GM19025 (cell line): ENCODE data around the gene TAGLN.
"Not testable (repeated sequence)": the region's sequence is repeated elsewhere in the genome, so short reads cannot be mapped to it uniquely, and the experiment has no call there.

ENCODE experiments used
- ATAC-seq: cut with Tn5 transposase; IDR thresholded peaks from one replicate; pipeline ENCODE4 v1.9.1; 2021; ENCODE audit warnings: mild to moderate bottlenecking, low read depth, moderate library complexity; ENCODE audit not compliant: unreplicated experiment

The TAGLN gene

DNA sequence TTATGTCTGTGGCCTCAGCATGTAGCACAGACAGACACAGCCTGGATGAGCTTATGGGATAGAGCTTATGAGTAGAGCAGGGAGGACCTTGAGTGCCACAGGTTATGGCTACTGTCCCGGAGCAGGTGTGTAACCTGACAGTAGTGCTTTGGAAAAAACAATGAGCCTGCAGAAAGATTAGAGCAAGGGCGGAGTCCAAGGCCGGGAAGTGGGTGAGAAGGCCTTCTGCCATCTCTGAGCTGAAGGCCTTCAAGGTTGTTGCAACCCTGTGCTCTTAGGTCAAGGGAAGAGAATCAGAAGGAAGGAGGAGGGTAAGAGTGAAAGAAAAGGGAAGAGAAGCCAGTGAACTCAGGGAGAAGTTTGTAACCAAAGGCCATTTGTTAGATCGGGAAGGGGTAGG lies 3.9 kb upstream of the TAGLN start:
- no peak for ATAC-seq

DNA sequence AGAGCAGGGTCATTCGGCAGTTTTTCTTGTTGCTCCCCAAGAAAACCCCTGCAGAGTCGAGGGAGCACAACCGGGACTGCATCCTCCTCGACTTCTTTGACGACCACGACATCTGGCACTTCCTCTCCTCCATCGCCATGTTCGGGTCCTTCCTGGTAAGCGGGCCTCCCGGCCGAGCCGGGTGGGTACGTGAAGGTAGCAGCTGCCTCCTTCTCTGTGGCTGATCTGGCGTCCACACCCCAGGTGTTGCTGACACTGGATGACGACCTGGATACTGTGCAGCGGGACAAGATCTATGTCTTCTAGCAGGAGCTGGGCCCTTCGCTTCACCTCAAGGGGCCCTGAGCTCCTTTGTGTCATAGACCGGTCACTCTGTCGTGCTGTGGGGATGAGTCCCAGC lies 3.4 kb upstream of the TAGLN start:
- no peak for ATAC-seq

- no peak for ATAC-seq
Measured at GRCh38 chr11:117197006-117197405, 2.2 kb upstream of the TAGLN start.

DNA sequence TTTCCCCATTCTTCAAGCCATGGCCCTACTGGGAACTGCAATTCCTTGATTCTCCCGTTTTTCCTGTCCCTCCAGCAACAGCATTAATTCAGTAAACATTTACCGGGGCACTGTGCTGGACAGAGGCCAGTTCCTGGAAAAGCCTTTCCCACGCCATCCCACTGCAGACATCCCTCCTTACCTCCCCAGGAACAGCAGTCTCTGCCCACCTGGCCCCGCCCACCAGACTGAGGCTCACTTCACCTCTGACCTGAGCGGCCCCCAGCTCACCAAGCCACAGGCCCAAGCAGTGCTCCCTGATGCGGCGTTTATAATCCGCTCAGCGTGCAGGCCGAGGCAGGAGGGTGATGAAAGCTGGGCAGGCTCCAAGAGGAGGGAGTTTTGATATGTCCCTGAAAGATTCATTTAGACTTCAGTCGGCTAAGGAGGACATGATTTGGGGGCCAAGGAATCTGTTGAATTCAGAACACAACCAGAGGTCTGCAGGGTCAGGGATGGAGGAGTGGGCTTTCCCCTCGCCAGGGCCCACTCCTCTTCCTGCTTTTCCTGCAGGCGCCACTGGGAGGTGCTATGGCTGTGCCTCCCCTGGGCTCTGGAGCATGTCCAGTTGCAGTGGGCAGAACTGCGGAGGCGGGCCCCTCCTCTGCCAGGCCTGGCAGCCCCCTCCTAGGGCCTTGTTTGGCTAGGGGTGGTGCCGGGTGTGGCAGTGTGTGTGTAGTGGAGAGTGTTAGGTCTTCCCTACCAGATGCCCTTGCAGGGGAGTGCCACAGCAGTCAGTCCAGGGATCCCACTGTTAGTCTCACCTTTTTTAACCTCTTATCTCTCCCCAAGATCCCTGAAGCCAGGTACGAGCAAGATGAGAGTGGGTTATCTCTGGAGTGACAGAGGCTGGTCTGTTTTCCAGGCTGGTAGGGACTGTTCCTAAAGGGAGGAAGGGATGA lies 1.4 kb upstream of the TAGLN start:
- ATAC-seq = no peak

- ATAC-seq = no peak
Measured at GRCh38 chr11:117198613-117199012, 557 bp upstream of the TAGLN start.

- ATAC-seq = no peak
Measured at GRCh38 chr11:117199916-117200812, 994 bp downstream of the TAGLN start.

- no peak for ATAC-seq
Measured at GRCh38 chr11:117200813-117201657, 1.9 kb downstream of the TAGLN start.

GRCh38 chr11:117201658-117202305 lies 2.6 kb downstream of the TAGLN start:
- ATAC-seq = no peak

DNA sequence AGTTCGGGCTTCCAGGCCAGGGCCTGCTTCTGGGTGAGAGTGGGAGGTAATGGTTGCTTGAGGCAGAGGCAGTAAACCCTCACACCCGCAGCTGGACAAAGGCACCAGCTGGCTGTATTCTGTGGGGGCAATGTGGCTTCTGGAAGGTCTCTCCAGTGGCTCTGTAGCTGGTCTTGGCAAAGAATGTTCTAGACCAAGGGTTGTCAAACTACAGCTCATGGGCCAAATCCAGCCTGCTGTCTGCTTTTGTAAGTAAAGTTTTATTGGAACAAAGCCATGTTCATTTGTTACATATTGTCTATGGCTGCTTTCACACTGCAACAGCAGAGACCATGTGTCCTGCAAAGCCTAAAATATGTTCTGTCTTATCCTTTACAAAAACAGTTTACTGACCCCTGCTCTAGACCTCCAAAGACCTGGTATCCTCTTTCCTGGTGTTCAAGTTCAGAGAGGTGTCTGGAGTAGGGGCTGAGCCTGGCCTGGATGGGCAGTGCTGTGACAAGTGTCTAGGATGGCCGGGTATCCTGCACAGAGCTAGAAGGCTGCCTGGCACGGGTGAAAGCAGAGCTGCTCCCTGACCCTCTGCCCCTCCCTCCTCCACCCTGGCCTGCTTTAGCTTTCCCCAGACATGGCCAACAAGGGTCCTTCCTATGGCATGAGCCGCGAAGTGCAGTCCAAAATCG lies 3.4 kb downstream of the TAGLN start:
- ATAC-seq = no peak

- ATAC-seq = no peak
Measured at GRCh38 chr11:117203069-117203407, 3.9 kb downstream of the TAGLN start.

- no peak for ATAC-seq
Measured at GRCh38 chr11:117204283-117205080, 5.3 kb downstream of the TAGLN start.

DNA sequence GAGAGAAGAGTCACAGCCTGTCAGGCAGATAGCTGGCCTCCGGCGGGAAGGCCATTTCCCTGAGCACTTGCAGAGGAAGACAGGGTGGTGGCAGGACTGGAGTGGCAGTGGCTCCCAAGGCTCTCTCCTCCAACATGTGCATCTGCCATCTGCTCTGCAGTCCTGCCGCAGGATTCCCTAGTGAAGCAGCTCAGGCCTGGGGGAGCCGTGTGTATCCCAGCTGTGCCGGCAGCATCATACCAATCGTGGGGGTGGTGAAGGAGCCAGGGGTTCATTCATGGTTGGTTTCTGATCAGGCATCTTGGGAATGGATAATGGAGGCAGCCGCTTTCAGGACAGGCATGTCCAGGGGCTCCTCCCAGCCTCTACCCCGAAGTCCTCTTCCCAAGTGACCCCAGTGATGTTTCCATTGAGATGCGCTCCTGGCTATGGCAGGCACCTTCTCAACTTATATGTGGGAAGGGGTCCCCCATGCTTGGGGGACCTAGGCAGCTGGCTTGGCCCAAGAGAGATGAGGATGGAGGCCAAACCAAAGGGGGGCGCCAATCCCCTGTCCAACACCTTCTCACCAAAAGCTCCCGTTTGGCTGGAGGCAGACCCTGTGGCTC lies 6.1 kb downstream of the TAGLN start:
- no peak for ATAC-seq

- ATAC-seq = not testable (repeated sequence)
Measured at GRCh38 chr11:117206111-117206510, 6.9 kb downstream of the TAGLN start.

DNA sequence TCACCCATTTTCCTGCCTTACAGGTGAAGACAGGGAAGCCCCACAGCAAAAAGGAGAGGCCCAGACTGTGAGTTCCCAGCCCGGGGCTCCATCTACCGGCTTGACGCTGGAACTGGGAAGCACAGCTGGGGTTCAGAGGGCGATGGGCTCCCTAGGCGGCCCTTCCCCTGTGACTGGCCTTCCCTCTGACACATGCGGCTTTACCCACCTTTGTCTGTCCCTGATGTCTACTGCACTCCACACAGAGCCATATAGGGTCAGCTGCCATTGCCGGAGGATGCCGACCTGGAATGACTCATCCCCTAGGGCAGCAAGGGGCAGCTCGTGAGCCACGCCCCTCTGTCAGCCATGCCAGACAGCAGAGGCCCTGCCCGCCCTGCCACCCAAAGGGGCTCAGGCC lies 7.7 kb downstream of the TAGLN start:
- not testable (repeated sequence) for ATAC-seq

DNA sequence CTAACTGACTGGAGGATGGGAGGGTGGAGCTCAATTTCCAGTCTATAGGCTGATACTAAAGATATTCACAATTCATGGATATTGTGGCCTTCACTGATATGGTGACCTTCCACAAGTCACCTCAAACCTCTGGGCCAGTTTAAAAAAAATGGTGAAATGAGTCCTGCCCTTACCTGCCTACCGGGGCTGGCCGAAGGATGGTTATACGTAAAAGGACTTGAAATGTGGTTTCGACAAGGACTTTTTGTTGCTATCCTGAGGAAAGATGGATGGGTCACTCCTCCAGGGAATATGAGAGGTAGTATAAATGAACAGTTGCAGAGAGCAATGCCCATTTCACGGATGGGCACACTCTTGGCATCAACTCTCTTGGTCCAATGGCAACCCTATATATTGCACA lies 8.3 kb downstream of the TAGLN start:
- not testable (repeated sequence) for ATAC-seq

DNA sequence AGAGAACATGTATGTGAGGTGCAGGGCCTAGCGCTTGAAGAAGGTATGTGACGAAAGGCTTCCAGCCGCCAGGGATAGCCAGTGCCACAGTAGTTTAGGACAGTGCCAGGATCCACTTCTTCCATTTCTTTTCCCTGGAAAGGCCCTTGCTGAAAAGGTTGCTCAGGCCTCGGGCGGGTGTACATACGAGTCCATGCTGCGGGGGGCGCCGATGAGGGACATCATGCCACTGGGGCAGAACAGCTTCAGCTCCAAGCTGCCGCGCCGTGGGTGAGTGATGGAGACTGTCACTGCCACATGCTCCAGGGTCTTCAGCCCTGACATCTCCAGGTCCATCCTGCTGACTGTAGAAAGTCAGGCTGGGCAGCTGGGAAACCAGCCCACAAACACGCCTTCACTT lies 9.5 kb downstream of the TAGLN start:
- not testable (repeated sequence) for ATAC-seq

DNA sequence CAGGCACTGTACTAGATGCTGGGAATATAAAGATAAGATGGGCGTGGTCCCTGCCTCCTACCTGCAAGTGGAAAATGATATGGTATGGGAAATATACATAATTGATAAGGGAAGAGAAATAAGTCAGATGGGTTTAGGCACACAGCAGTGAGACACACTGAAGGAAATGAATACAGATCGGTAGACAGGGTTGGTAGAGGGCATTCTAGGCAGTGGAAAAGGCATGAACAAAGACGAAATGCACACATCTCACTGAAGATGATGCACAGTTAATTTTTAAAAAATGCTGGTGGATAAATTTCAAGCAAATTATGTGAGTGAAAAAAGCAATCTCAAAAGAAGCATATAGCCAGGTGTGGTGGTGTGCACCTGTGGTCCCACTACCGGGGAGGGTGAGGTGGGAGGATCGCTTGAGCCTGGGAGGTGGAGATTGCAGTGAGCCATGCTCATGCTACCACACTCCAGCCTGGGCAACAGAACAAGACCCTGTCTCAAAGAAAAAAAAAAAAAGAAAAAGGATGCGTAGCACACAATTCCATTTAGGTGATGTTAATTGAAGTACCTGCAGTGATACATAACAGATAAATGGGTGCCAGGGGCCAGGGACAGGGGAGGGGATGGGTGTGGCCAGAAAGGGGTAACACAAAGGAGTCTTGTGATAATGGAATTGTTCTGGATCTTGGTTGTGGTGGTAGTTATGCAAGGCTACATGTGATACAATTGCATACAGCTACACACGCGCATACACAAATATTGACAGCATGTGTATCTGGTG lies 10.4 kb downstream of the TAGLN start:
- ATAC-seq = not testable (repeated sequence)

DNA sequence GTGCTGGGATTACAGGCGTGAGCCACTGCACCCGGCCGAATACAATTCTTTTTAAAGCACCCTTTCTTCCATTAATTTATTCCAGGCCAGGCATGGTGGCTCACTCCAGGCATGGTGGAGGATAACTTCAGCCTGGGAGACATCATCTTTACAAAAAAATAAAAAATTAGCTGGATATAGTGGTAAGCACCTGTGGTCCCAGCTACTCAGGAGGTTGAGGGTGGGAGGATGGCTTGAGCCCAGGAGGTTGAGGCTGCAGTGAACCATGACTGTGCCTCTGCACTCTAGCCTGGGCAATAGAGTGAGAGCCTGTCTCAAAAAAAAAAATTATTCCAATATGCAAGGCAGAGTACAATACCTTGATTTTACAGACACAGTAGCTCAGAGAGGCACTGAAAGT lies 11.4 kb downstream of the TAGLN start:
- no peak for ATAC-seq
